GM18511 (cell line): ENCODE measurements around the gene WFDC1.

ENCODE experiments used
- ATAC-seq: cut with Tn5 transposase; IDR thresholded peaks from one replicate; pipeline ENCODE4 v1.9.1; 2021; ENCODE audit warnings: mild to moderate bottlenecking, moderate library complexity; ENCODE audit not compliant: unreplicated experiment

The WFDC1 gene

DNA sequence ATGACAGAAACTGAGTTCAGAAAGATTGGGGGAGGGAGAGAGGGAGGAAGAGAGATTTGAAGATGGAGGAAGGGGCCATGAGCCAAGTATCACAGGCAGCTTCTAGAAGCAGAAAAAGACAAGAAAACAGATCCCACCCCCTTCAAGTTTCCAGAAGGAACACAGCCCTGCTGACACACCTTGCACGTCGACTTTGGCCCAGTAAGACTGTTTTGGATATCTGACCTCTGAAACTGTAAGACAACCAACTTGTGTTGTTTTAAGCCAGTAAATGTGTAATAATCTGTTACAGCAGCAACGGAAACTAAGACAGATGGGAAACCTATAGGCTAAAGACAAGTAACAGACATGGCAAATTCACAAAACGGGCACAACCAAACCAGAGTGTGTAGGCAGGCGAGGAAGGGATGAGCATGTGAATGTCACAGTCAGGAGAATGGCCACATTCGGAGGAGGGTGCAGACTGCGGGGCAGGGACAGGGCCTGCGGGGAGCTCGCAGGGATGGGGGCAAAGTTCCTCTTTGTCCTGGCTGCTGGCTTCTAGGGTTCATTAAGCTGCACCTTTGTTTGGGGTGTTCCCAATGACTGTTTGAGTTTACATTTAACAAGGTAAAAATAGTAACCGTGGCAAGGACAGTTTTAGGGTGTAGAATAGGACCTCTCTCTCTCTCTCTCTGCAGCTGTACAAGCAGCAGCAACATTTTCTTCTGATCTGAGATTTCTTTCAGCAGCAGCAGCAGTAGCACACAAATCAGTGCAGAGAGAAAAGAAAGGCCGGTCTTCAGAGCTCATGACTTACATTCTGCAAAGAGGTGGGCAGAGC, 55.4 kb downstream of the WFDC1 start:
- no peak for ATAC-seq

- ATAC-seq = no peak
Measured at GRCh38 chr16:84350685-84351400, 56.2 kb downstream of the WFDC1 start.

- ATAC-seq = no peak
Measured at GRCh38 chr16:84351630-84352029, 57.0 kb downstream of the WFDC1 start.

DNA sequence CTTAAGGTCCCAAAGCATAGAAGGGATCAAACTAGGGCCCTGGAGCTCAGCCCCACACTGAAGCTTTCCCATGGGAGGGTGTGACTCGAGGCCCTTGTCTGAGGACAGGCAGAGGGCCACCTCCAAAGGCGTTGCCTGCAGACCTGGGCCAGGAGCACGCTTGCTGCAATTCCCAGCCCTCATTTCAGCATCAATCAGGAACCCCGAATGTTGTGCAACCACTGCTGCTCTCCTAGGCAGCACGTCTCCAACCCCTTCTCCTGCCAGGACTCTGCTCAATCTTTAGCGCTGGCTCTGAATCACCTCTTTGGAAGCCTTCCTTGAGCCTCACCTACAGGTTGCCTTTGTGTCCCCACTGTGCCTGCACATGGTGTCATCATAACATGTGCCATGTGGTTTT, 59.6 kb downstream of the WFDC1 start:
- ATAC-seq = no peak

- no peak for ATAC-seq
Measured at GRCh38 chr16:84355149-84355548, 60.5 kb downstream of the WFDC1 start.

DNA sequence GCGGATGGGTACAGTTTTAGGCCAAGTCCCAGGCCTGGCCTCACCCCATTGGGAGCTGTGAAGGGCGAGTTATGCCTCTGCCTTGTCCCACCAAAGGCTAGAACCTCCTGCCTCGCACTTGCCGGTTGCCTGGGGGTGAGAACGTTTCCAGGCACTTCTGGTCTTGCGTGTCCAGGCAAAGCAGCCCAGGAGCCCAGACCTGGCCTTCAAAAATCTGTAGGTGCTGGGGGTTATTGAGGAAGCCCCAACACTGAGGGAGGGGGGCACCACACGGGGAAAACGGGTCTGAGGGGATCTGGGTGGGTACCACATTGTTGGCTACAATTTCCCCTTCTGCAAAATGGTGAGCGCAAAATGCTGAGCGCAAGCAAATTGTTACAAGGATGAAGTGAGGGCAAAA, 61.5 kb downstream of the WFDC1 start:
- no peak for ATAC-seq

GRCh38 chr16:84356591-84357116, 62.0 kb downstream of the WFDC1 start:
- no peak for ATAC-seq

- ATAC-seq = no peak
Measured at GRCh38 chr16:84357191-84357651, 62.5 kb downstream of the WFDC1 start.

DNA sequence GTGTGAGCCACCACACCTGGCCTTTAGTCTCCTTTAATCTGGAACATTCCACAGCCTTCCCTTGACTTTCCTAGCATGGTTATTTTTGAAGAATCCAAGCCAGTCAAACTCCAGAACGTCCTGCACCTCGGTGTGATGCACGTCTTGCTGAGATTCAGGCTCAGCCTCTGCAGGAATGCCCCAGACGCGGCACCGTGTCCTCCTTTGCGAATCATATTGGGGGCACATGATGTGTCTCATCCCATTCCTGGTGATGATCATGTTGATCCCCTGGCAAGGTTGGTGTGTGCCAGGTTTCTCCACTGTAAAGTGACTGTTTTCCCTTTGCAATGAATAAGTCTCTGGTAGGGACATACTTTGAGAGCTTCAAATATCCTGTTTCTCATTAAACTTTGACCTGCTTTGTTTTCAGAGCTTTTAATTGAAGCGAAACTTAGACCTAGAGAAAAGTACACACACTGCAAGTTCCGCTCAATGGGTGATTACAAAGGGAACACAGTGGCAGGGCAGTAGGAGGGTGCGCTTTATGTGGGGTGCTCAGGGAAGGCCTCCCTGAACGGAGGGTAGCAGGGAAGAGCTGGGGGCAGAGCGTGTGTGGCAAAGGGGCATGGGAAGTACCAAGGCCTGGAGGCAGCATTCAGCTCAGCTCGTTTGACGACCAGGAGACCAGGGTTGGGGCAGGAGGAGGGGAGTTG, 64.1 kb downstream of the WFDC1 start:
- ATAC-seq = no peak

- no peak for ATAC-seq
Measured at GRCh38 chr16:84359326-84359725, 64.6 kb downstream of the WFDC1 start.

DNA sequence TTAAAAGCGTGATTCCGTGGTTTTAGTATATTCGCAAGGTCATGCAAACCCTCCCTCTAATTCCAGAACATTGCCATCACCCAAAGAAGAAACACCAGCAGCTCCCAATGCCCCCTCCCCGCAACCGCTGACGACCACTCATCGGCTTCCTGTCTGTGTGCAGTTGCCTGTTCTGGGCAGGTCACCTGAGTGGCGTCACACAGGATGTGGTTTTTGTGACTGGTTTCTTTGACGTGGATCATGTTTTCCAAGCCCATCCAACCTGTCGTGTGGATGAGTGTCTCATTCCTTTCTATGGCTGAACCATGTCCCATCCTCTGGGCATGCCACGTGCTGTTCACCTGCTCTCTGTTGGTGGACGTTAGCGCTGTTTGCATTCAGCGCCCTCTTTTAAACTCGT, 65.5 kb downstream of the WFDC1 start:
- ATAC-seq = no peak

DNA sequence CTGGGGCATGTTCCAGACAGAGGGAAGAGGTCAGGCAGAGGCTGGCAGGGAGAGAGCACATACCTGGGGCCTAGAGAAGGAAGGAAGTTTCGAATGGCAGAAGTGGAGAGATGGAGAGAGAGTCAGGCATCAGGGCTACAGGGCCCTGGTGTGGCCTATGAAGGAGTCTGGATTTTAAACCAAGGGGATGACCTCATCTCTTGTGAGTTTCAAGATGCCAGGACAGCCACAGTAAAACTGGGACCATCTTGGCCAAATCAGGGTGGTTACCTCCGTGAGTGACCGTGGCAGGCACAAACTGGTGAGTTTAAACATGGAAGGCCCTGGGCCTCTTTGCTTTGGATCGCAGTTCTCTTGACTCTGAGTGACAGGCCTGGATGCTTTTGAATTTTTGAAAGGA, 66.1 kb downstream of the WFDC1 start:
- no peak for ATAC-seq

DNA sequence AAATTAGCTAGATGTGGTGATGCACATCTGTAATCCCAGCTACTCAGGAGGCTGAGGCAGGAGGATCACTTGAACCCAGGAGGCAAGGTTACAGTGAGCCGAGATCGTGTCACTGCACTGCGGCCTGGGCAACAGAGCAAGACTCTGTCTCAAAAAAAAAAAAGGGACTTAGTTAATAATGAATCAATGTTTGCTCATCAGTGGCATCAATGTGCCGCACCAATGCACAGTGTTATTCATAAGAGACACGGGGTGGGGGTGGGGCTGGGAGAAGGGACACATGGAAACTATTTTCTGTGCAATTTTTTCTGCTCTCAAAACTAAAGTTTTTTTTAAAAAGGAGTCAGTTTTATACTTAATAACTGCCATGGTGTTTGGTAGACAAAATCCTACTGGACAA, 66.9 kb downstream of the WFDC1 start:
- no peak for ATAC-seq

- ATAC-seq = no peak
Measured at GRCh38 chr16:84362471-84362941, 67.8 kb downstream of the WFDC1 start.

- no peak for ATAC-seq
Measured at GRCh38 chr16:84366208-84366607, 71.5 kb downstream of the WFDC1 start.

DNA sequence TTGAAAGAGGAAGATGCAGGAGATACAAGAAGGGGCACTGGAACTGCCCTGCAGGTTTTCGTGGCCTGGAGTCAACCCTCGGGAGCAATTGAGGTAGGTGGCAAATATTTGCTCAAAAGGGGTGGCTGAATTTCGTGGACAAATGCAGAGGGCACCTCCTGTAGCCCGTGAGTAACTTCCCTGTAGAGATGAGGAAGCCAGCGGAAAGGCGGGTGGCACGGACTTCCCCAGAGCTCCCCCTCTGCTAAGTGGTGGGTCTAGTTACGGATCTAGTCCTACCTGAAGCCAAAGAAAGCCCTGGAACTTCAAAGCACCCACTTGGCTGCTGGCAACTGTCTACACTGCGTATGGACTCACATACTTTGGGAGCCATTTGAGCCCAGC, 72.6 kb downstream of the WFDC1 start:
- ATAC-seq = no peak

DNA sequence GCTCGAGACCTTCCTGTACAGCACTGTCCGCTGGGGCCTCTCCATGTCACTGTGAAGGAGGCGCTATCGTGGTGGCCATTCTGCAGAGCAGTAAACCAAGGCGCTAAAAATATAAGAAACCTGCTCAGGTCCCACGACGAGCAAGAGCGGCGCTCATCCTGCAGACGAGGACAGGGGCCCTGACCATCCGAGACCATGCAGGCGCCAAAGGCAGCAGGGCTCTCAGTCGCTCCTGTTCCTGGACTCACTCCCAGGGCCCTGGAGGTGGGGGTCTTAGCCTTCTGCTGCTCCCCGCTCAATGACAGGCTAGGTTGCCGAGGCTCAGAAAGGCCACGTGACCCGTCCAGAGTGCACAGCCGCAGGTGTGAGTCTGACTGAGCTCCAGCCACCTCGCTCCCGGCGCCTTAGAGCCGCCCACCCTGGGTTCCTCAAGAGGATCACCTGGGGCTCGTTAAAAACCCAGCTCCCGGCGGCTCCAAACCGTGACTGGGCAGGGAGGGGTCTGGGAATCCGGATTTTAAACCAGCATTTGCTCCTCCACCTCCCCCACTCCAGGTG, 73.2 kb downstream of the WFDC1 start:
- ATAC-seq = no peak

DNA sequence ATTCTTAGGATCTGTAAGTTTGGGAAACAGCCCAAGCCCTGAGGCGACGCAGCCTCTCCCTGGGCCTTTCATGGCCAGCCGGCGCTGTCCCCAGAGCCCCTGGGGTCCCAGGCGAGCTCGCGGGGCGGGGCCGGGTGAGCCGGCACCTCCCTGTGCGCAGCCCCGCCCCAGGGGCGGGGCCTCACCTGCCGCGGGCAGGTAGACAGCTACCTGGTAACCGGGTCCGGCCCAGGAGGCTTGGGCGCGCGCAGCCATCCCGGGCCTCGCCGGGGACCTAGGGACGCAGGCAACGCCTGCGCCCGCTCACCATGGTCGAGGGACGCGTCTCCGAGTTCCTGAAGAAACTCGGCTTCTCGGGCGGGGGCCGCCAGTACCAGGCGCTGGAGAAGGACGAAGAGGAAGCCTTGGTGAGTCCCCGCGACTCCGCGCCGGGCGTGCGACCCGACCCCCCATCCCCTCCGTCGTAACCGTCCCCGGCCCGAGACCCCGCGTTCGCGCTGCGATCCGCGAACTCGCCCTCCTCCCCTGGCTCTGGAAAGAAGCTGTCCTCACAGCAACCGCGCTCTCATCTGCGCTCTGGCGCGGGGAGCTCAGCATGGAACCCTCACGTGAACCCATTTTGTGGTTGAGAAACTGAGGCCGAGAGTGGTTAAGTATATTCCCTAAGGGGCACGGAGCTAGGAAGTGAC, 73.8 kb downstream of the WFDC1 start, which contains the start of gene ATP2C2:
Gene ATP2C2 (plus strand): TSS at position 231 of the 689 bp plus-strand sequence. CDS start 78 bp downstream, at position 309.
- ATAC-seq = no peak

- ATAC-seq = no peak
Measured at GRCh38 chr16:84369105-84369504, 74.4 kb downstream of the WFDC1 start.

DNA sequence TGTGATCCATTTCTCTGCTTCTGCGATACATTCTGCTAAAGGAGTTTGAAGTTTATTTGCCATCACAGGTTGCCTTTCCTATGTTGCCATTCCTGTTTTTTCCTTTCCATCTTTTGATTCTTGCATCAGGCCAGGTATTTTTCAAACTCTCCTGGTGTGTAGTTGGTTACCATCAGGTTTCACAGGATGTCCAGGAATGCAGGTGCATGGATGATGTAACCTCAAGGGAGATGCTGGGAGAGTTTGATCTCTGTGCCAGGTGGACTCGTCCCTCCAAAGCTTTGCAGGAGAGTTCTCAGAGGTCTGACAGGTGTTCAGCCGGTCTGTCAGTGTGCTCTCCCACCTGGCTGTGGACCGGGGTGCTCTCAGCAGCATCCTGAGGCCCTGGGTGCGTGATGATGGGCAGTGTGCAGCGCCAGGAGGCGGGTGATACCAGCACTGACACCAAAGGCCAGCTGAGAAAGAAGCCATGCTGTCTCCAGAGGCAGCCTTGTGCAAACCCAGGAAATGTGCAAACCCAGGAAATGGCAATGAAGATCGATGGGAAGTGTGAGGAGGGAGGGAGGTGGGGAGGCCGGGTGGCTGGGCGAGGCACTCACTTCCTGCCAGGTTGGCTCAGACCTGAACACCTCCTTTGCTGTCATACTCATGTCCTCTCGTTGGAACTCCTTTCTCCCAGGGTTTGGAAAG, 75.4 kb downstream of the WFDC1 start:
- ATAC-seq = no peak
